NCI-H2171 treated with DMSO at 0.1 percent for 48 hours (cell line): ENCODE results near the gene JRKL.
"Not testable (repeated sequence)": the region's sequence is repeated elsewhere in the genome, so short reads cannot be mapped to it uniquely, and the experiment has no call there.

Source experiments
- DNase-seq: peaks from one replicate; lab custom pipeline; 2025; lab: John Stamatoyannopoulos, UW

Gene JRKL

GRCh38 chr11:96394773-96395172 lies 5.0 kb downstream of the JRKL start:
- DNase-seq = no peak

- no peak for DNase-seq
These were observed 6.8 kb downstream of the JRKL start for GRCh38 chr11:96396637-96397036.

DNA sequence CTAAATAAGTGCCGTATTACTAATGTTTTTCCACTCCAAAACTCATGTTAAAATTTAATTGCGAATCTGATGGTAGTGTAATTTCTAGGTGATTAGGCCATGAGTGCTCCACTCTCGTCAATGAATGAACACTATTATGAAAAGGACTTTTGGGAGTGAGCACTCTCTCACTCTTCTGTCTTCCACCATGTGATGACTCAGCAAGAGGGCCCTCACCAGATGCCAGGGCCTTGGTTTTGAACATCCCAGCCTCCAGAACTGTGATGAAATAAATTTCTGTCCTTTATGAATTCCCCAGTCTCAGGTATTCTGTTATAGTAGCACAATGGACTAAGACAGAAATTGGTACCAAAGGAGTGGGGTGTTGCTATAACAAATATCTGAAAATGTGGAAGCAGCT lies 8.1 kb downstream of the JRKL start:
- DNase-seq = no peak

- no peak for DNase-seq
These were observed 10.9 kb downstream of the JRKL start for GRCh38 chr11:96400697-96401096.

DNA sequence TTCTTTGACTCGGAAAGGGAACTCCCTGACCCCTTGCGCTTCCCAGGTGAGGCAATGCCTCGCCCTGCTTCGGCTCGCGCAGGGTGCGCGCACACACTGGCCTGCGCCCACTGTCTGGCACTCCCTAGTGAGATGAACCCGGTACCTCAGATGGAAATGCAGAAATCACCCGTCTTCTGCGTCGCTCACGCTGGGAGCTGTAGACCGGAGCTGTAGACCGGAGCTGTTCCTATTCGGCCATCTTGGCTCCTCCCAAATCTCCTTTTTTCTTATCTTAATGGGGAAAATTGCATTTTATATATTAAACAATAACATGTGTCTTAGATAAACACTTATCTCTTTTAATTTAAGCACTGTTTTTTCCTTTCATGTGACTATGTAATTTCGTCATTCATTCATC lies 21.6 kb downstream of the JRKL start:
- peak; percentile 21 for DNase-seq

DNA sequence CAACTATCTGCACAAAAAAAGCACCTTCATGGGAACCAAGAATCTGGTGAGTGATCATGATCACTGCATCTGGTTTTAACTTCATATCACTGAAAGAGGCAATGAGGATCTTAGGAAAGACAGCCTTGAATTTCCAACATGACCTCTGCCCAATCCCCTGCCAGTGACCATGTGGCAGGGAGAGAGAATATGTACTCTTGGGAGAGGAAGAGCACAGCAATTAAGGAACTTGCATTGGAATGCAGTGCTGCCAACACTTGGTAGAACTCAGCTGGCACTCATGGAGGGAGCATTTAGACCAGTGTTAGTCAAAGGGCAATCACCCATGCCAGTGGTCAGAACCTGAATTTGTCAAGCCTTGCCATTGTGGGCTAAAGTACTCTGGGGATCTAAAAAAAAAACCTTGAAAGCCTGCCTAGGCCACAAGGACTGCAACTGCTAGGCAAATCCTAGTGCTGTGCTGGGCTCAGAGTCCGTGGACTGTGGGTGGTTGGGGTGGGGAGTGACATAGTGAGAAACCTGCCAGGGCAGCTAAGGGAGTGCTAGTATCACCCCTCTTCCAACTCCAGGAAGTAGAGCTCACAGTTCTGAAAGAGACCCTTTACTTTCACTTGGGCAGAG lies 23.1 kb downstream of the JRKL start:
- DNase-seq = no peak

- DNase-seq = no peak
These were observed 23.6 kb downstream of the JRKL start for GRCh38 chr11:96413408-96413807.

DNA sequence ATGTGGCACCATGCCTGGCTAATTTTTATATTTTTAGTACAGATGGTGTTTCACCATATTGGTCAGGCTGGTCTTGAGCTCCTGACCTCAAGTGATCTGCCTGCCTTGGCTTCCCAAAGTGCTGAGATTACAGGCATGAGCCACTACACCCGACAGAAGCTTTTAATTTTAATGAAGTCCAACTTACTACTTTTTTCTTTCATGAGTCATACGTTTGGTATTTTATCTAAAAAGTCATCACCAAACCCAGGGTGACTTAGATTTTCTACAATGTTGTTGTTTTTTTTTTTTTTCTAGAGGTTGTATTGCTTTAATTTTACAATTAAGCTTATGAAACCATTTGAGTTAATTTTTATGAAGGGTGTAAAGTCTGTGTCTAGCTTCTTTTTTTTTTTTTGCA lies 34.9 kb downstream of the JRKL start:
- DNase-seq = no peak

GRCh38 chr11:96430668-96431067 lies 40.9 kb downstream of the JRKL start:
- no peak for DNase-seq

DNA sequence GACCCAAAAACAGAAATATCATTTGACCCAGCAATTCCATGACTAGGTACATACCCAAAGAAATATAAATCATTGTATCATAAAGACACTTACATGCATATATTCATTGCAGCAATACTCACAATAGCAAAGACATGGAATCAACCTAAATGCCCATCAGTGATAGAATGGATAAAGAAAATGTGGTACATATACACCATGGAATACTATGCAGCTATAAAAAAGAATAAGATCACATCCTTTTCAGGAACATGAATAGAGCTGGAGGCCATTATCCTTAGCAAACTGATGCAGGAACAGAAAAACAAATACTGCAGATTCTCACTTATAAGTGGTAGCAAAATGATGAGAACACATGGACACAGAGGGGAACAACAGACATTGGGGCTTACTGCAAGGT lies 42.8 kb downstream of the JRKL start:
- DNase-seq = not testable (repeated sequence)
